Kidney (tissue), 14 donors: Measurements from ENCODE around the gene FOSL2. TPM values are rescaled to one million over a fixed set of nuclear protein-coding genes. Genes with fewer than 3 reads are reported as not detected.

Experiments used
- DNase-seq, 5 donors: peaks; one replicate each; pipeline ENCODE4 v3.0.0-alpha.2; 2013 to 2020
- FAIRE-seq: peaks from 2 replicates; lab custom pipeline; 2012; peaks lifted over from hg19 to GRCh38; lab: Jason Lieb, UNC
- H3K27ac ChIP-seq, 2 donors: one replicate each; pipeline ENCODE4 v1.7.0; 2013; ENCODE audit warnings: low read depth in 2 of 2, low read length in 2 of 2, inconsistent platforms in 1 of 2
- H3K27me3 ChIP-seq: one replicate; pipeline ENCODE4 v1.7.1; 2013; ENCODE audit warnings: low read length, inconsistent platforms; ENCODE audit not compliant: control insufficient read depth, insufficient read depth
- H3K36me3 ChIP-seq, 3 donors: one replicate each; pipeline versions ENCODE4 v1.7.0 to v1.7.1; 2013; ENCODE audit warnings: low read length in 3 of 3, control low read depth in 1 of 3, inconsistent platforms in 1 of 3; ENCODE audit not compliant: insufficient read depth in 3 of 3, control insufficient read depth in 2 of 3
- H3K4me1 ChIP-seq, 3 donors: one replicate each; pipeline versions ENCODE4 v1.7.0 to v1.7.1; 2013; ENCODE audit warnings: low read length in 3 of 3, inconsistent platforms in 1 of 3, low read depth in 1 of 3; ENCODE audit not compliant: control insufficient read depth in 2 of 3, insufficient read depth in 2 of 3
- H3K4me3 ChIP-seq, 3 donors: one replicate each; pipeline versions ENCODE4 v1.7.0 to v1.8.1; 2013; ENCODE audit warnings: low read length in 3 of 3, control low read depth in 1 of 3, inconsistent platforms in 1 of 3
- H3K9ac ChIP-seq, 3 donors: one replicate each; pipeline versions ENCODE4 v1.7.0 to v1.7.1; 2013; ENCODE audit warnings: low read length in 3 of 3, control low read depth in 1 of 3, inconsistent platforms in 1 of 3
- H3K9me3 ChIP-seq, 3 donors: one replicate each; pipeline versions ENCODE4 v1.7.0 to v1.7.1; 2013; ENCODE audit warnings: low read length in 3 of 3, control low read depth in 1 of 3, inconsistent platforms in 1 of 3; ENCODE audit not compliant: control insufficient read depth in 2 of 3, insufficient read depth in 1 of 3
- intact Hi-C: fragments of 100-400 bp; cut with DNase I; formaldehyde crosslinking; loops from one replicate; pipeline ENCODE4 v1.11.1; 2022
- polyA plus RNA-seq: library from polyadenylated mRNA; stranded (reverse); fragments of 350-450 nt; fragmentation: Illumina TruSeq; extraction: RNeasy Lipid Tissue Mini Kit (QIAGEN cat#74804); gene quantifications from one replicate; pipeline ENCODE4 v1.2.3, GENCODE V29; 2014; ENCODE audit warnings: low read depth, low replicate concordance; ENCODE audit not compliant: insufficient read depth
- total RNA-seq: library from RNA; stranded (reverse); fragmentation: NEBNext Ultra II Directional; extraction: Animal tissue kit (Norgen Biotek cat#: 25700); gene quantifications from one replicate; pipeline ENCODE4 v1.2.1, GENCODE V29; 2021
- TF ChIP-seq, protein P1 (sequence below): IDR thresholded peaks from 3 replicates; pipeline ENCODE4 v1.5.1; 2012; ENCODE audit warnings: mild to moderate bottlenecking, moderate library complexity, borderline replicate concordance; ENCODE audit not compliant: insufficient read depth; ENCODE audit errors: extremely low read depth
- donor health status: control.
- donor health status: control.
- donor health status: control.
- donor health status: control.
- donor health status: control.
- donor health status: DM: yes; HTN: yes; CAD: no.
- donor health status: Normal renal cell carcinoma (clear cell type).

FOSL2 gene
- total and polyA plus RNA-seq, 2 donors from 2014 or later = 20.6 to 149 TPM

DNA sequence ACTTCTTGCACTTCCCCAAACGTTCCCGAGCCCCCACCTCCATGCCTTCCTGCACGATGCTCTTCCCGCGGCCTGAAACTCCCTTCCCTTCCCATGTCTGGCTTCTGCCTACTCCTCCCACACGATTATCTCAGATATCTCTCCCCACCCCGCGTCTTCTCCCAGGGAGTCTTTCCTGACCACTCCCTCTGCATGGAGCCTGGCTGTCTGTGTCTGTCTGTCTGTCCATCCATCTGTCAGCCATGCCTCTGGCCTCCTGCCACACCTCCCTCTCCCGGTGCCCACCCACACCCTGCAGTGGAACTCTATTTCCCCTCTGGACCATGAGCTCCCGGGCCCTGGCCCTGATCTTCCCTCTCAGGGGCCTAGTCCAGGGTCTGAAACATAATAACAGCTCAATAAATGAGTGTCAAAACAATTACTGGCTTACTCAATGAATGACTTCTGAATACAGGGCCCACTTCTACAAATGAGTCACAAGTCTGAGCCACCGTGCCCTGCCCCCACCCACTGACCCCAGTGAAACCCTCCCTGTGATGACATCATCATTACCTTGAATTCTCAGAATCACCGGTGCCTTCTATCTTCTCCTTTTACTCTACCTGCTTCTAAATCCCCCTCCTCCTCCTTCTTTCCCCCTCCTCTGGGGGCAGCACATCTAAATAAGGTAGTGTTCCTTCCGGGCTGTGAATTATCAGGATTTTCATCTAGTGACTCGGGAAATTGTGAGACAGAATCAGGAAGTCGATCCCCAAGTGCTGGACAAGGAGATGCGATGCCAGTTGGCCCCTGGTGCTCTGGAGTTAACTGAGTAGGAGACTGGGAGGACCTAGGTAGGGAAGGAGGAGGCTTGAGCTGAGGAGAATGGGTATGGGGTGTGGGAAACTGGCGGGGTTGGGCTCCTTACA is 57.1 kb downstream of the FOSL2 start:
- DNase-seq (no peak), FAIRE-seq (no peak)
- no peaks in the 10 kb centered on the region for H3K36me3 ChIP-seq
- intact Hi-C loops = loop anchor here (10.0 kb wide), 1 partner anchor 745 kb away; no protein-coding TSS in a partner anchor
- H3K4me3 ChIP-seq = no peak overlapping the region
- no peaks in the 10 kb centered on the region for H3K4me1 ChIP-seq
- no peaks in the 10 kb centered on the region for H3K9me3 ChIP-seq
- H3K9ac ChIP-seq = no peak overlapping the region
- TF ChIP-seq, protein P1, sequence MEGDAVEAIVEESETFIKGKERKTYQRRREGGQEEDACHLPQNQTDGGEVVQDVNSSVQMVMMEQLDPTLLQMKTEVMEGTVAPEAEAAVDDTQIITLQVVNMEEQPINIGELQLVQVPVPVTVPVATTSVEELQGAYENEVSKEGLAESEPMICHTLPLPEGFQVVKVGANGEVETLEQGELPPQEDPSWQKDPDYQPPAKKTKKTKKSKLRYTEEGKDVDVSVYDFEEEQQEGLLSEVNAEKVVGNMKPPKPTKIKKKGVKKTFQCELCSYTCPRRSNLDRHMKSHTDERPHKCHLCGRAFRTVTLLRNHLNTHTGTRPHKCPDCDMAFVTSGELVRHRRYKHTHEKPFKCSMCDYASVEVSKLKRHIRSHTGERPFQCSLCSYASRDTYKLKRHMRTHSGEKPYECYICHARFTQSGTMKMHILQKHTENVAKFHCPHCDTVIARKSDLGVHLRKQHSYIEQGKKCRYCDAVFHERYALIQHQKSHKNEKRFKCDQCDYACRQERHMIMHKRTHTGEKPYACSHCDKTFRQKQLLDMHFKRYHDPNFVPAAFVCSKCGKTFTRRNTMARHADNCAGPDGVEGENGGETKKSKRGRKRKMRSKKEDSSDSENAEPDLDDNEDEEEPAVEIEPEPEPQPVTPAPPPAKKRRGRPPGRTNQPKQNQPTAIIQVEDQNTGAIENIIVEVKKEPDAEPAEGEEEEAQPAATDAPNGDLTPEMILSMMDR = no peak
- no peaks in the 10 kb centered on the region for H3K27me3 ChIP-seq
- no peak overlapping the region for H3K27ac ChIP-seq

DNA sequence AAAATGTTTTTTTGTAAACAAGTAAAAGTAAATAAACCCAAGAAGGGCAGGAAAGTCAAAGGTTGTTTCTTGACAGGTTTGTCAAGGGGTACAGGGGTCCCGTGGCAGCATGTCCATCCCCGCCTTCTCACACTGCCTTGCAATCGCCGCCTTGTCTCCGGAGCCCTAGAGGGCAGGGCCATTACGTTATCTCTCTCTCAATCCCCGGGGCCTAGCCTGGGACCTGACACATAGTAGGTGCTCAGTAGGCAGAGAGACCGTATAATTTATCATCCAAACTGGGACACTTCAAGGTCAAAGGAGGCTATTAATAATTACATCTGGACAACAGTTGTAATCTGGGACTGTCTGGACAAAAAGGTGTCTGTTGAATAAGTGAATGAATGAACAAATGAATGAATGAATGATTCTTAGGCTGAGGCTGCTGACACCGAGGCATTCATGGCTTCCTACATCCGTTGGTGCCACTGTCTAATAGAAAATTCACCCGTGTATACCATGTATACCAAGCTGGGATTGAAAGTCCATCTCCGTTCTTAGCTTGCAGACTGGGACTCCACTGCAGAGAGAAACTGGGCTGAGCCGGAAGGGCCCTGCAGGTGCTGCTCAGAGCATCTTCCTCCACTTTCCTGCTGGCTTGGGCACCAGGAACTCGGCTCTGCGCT is 58.4 kb downstream of the FOSL2 start:
- intact Hi-C loops = loop anchor here (10.0 kb wide), 1 partner anchor 746 kb away; no protein-coding TSS in a partner anchor
- Histone ChIP-seq H3K9me3 (no peaks in the 10 kb centered on the region), H3K4me1 (no peaks in the 10 kb centered on the region), H3K27ac (no peak overlapping the region), H3K4me3 (no peak overlapping the region), H3K36me3 (no peaks in the 10 kb centered on the region), H3K27me3 (no peaks in the 10 kb centered on the region), H3K9ac (no peak overlapping the region)
- no peak for DNase-seq
- FAIRE-seq = no peak
- TF ChIP-seq, protein P1 = no peak

DNA sequence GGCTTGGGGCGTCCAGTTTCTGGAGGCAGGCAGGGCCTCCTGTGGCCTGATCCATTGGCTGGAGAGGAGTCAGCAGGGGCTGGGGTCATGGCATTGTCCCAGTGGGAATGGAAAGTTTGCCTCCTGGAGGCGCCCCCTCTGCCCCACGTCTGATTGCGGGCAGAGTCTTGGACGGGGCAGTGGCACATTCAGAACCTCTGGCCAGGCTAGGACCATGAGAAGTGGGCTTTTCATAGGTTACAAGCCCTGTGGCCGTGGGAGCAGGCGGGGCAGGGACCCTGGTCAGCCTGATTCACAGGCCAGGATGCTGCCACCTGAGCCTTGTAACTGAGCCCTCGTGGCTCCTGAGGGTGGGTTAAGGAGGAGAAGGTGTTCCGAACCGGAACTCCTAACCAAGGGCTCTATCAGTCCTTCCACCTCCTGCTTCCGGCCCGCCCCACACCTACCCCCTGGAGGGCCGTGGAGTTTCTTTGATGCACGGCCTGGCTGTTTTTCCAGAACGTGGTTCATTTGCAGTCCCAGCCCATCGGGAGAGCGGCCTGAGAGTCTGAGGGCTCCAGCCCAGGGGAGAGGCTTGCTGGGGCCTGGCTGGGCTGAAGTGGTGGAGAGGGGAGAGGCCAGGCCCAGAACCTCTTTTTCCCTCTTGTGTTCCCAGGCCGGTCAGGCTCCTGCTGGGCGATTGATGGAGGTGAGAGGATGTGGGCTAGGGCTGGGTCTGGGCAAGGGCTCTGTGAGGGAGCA is 59.3 kb downstream of the FOSL2 start:
- H3K36me3 ChIP-seq = no peaks in the 10 kb centered on the region
- no peaks in the 10 kb centered on the region for H3K27me3 ChIP-seq
- H3K27ac ChIP-seq = no peak overlapping the region
- TF ChIP-seq, protein P1 = no peak
- no peaks in the 10 kb centered on the region for H3K9me3 ChIP-seq
- no peak for FAIRE-seq
- no peaks in the 10 kb centered on the region for H3K4me1 ChIP-seq
- H3K4me3 ChIP-seq = no peak overlapping the region
- H3K9ac ChIP-seq = no peak overlapping the region
- intact Hi-C loops = loop anchor here (10.0 kb wide), 1 partner anchor 747 kb away; no protein-coding TSS in a partner anchor
- DNase-seq = no peak
